ENCODE results near the gene DNM3.

Gene DNM3

DNA sequence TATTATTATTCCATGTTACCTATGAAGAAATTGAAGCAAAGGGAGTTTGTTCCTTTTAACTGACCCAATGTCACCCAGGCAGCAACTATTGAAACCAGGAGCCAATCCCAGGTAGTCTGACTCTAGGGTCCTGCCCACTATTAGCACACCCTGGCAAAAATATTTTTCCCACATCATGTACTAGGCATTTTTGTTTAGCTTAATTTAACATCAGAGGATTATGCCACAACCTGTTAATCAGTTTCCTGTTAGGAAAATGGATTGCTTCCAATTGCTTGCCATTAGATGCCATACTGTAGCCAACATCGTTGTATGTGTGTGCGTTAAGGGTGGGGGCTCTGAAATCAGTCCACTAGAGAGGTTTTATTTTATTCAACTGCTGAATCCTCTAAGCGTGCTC, 281.1 kb downstream of the DNM3 start:
- no peak overlapping the region for H3K4me3 ChIP-seq (ENCODE audit: low read depth, low read length)
- TF ChIP-seq, protein P1, sequence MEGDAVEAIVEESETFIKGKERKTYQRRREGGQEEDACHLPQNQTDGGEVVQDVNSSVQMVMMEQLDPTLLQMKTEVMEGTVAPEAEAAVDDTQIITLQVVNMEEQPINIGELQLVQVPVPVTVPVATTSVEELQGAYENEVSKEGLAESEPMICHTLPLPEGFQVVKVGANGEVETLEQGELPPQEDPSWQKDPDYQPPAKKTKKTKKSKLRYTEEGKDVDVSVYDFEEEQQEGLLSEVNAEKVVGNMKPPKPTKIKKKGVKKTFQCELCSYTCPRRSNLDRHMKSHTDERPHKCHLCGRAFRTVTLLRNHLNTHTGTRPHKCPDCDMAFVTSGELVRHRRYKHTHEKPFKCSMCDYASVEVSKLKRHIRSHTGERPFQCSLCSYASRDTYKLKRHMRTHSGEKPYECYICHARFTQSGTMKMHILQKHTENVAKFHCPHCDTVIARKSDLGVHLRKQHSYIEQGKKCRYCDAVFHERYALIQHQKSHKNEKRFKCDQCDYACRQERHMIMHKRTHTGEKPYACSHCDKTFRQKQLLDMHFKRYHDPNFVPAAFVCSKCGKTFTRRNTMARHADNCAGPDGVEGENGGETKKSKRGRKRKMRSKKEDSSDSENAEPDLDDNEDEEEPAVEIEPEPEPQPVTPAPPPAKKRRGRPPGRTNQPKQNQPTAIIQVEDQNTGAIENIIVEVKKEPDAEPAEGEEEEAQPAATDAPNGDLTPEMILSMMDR (conservative IDR thresholded peaks at IDR 0.05; ENCODE audit: low read depth, low read length) = no peak
- DNase-seq (ENCODE audit: low read depth) = no peak

DNA sequence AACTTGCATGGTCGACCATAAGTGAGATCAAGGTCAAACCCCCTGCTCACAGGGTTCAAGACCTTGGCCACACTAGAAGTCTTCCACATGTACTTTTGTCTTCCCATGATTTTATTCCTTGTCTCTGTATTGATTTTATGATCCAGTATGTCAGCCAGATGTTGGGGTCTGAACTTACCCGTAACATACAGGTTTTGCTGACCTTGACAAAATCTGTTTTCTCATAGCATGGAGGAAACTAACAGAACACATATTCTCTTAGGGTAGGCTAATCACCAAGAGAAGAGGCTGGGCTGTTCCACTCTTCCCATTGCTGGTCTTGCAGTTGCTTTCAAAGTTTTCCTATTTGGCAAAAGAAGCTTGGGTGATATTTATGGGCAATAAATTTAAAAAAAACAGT, 284.0 kb downstream of the DNM3 start:
- no peak for DNase-seq (ENCODE audit: low read depth)
- no peak overlapping the region for H3K4me3 ChIP-seq (ENCODE audit: low read depth, low read length)
- TF ChIP-seq, protein P1 (conservative IDR thresholded peaks at IDR 0.05; ENCODE audit: low read depth, low read length) = no peak

DNA sequence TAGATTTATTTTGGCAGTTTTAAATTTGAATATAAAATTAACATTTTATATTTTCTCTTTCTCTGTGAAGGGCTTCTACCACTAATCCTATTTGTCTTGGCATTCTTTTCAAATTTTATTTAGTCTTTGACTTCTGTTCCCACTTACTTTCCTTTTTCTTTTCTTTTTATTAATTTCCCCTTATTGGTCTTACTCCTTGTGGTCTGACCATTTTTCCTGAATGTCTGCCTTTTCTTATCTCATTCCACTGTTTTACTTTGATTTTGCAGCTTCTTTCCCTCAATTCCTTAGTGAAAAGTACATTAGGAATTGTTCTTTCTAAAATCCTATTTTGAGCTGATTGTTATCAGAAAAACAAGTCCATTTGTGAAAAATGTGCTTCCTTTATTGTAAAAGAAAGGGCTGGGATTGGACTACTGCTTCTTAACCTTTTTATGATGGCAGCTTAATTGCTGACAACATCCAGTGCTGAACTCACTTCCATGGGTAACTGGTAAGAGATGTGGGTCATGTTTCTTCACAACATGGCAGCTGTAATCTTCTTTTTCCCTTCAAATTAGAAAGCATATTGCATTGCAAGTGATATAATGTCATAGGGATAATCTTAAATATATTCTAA, 284.6 kb downstream of the DNM3 start:
- H3K4me3 ChIP-seq (ENCODE audit: low read depth, low read length) = no peak overlapping the region
- TF ChIP-seq, protein P1 (conservative IDR thresholded peaks at IDR 0.05; ENCODE audit: low read depth, low read length) = no peak
- no peak for DNase-seq (ENCODE audit: low read depth)

- no peak for DNase-seq (ENCODE audit: low read depth)
- H3K4me3 ChIP-seq (ENCODE audit: low read depth, low read length) = no peak overlapping the region
- TF ChIP-seq, protein P1 (conservative IDR thresholded peaks at IDR 0.05; ENCODE audit: low read depth, low read length) = no peak
Observed at GRCh38 chr1:172132836-172133235, 291.5 kb downstream of the DNM3 start.

DNA sequence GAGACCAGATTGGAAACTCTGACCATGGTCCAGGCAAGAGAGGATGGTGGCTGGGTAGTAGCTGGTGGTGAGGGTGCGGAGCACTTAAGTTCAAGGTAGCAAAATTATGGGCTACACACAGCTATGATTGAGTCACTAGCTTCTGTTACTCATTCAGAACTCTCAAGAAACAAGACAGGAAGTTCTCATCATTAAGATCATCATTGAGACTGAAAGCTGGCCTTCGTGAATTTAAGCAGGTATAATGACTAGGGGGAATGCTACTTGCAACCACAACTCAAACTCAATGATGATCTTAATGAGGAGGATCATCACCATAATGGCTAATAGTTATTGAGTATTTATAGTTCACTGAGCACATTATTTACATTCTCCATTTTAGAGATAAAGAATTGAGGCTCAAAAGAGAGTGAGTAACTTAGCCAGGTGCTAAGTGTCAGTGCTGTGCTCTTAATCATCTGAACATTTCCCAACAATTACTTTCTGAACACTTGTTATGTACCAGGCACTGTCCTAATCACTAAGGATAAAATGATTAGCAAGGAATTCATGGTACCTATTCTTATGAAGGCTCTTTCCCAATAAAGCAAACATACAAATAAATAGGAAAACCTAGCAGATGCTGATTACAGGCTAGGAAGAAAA, 292.9 kb downstream of the DNM3 start:
- TF ChIP-seq, protein P1 (conservative IDR thresholded peaks at IDR 0.05; ENCODE audit: low read depth, low read length) = no peak
- H3K4me3 ChIP-seq (ENCODE audit: low read depth, low read length) = no peak overlapping the region
- peak; percentile 23 for DNase-seq (ENCODE audit: low read depth)

DNA sequence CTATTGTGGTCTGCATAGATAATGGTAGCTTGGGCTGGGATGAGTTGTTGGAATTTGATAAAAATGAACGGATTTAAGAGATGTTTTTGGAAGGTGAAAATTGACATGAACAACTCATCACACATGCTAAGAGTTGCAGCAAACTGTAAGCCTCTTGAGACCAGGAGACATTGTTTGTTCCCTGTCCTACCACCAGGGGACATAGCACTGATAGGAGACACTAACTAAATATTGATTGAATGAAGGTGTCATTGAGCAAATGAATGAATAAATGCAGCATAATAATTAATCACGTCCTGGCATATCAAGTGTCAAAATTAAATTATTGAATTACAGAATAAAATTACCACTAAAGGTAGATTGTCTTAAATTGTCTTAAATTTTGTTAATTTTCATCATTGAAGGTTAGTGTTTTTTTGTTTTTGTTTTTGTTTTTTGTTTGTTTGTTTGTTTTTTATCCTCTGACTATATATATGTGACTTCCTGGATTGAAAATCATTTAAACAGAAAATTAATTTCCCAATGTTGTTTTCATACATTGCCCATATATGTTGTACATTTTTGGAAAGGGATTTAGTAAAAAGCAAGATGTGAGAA, 293.9 kb downstream of the DNM3 start:
- TF ChIP-seq, protein P1 (conservative IDR thresholded peaks at IDR 0.05; ENCODE audit: low read depth, low read length) = peak; percentile 43
- peak; percentile 30 for DNase-seq (ENCODE audit: low read depth)

More for the DNA sequence above, 293.9 kb downstream of the DNM3 start:
- no peak overlapping the region for H3K4me3 ChIP-seq (ENCODE audit: low read depth, low read length)

Measured in choroid plexus epithelial cell (primary cell).